ENCODE measurements around the gene PSMB10.

Gene PSMB10

GRCh38 chr16:67888331-67888730 lies 48.3 kb downstream of the PSMB10 start:
- DNase-seq = no peak

- no peak for DNase-seq
Observed at GRCh38 chr16:67886387-67886786, 50.3 kb downstream of the PSMB10 start.

GRCh38 chr16:67885976-67886375 lies 50.7 kb downstream of the PSMB10 start:
- no peak for DNase-seq

GRCh38 chr16:67885545-67885944 lies 51.1 kb downstream of the PSMB10 start:
- no peak for DNase-seq

GRCh38 chr16:67884684-67885083 lies 52.0 kb downstream of the PSMB10 start, which contains the start of gene NRN1L:
TSS of gene NRN1L (plus strand) at chr16:67884885. CDS start at chr16:67884904, 19 bp downstream.
- DNase-seq = no peak

All from Kasumi-1 (cell line).